Measurements from ENCODE around the gene REEP3. TPM values are rescaled to one million over a fixed set of nuclear protein-coding genes. Genes with fewer than 3 reads are reported as not detected.
"Not testable (repeated sequence)": the region's sequence is repeated elsewhere in the genome, so short reads cannot be mapped to it uniquely, and the experiment has no call there.

REEP3 gene
- total and polyA plus RNA-seq, 2 experiments from 2014 or later, result 44.2 to 49.2 TPM

DNA sequence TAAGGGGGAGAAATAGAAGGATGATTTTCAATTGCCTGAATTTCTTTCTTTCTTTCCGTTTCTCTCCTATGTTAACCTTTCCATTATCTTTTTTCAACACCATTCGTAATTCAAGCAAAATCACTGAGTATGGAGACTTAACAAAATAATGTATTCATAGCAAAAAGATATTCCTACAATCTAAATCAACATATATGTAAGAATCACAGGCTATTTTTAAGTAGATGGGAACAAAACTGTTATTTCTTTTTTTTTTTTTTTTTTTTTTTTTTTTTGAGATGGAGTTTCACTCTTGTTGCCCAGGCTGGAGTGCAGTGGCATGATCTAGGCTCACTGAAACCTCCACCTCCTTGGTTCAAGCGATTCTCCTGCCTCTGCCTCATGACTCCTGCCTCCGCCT is 28.2 kb upstream of the REEP3 start:
- DNase-seq (ENCODE audit: low read depth in 1 of 2, low spot score in 1 of 2), result no peak
- TF ChIP-seq, protein P1, sequence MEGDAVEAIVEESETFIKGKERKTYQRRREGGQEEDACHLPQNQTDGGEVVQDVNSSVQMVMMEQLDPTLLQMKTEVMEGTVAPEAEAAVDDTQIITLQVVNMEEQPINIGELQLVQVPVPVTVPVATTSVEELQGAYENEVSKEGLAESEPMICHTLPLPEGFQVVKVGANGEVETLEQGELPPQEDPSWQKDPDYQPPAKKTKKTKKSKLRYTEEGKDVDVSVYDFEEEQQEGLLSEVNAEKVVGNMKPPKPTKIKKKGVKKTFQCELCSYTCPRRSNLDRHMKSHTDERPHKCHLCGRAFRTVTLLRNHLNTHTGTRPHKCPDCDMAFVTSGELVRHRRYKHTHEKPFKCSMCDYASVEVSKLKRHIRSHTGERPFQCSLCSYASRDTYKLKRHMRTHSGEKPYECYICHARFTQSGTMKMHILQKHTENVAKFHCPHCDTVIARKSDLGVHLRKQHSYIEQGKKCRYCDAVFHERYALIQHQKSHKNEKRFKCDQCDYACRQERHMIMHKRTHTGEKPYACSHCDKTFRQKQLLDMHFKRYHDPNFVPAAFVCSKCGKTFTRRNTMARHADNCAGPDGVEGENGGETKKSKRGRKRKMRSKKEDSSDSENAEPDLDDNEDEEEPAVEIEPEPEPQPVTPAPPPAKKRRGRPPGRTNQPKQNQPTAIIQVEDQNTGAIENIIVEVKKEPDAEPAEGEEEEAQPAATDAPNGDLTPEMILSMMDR (IDR thresholded peaks at IDR 0.05; ENCODE audit: low read depth, low read length), result no peak
- Histone ChIP-seq H3K36me3 (no peaks in the 10 kb centered on the region), H3K9me3 (ENCODE audit: low read depth) (no peaks in the 10 kb centered on the region), H3K4me3 (no peak overlapping the region), H3K27ac (no peak overlapping the region), H3K27me3 (no peaks in the 10 kb centered on the region), H3K4me1 (ENCODE audit: low read depth) (peaks cover 10% of the 10 kb centered on the region)

DNA sequence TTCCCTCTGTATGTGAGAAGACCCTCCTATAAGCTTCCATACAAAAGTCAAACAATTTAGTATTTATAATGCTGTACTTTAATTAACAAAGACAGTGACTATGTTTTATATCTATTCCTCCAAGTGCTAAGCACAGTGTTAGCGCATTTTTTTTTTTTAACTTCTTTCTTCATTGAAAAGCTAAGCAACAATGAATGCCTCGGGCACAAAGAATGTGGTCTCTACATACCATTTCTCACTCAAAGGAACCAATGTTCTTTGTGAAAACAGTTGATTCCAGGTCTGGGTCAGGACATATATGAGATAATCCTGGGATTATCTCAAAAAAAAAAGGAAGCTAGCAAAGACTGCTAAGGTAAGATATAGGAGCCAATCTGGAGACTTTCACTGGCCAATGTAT is 26.2 kb upstream of the REEP3 start:
- H3K4me1 ChIP-seq (ENCODE audit: low read depth), result peaks cover 10% of the 10 kb centered on the region
- DNase-seq (ENCODE audit: low read depth in 1 of 2, low spot score in 1 of 2), result no peak
- no peak overlapping the region for H3K27ac ChIP-seq
- TF ChIP-seq, protein P1 (IDR thresholded peaks at IDR 0.05; ENCODE audit: low read depth, low read length), result no peak
- no peaks in the 10 kb centered on the region for H3K27me3 ChIP-seq
- H3K36me3 ChIP-seq, result no peaks in the 10 kb centered on the region
- no peaks in the 10 kb centered on the region for H3K9me3 ChIP-seq (ENCODE audit: low read depth)
- no peak overlapping the region for H3K4me3 ChIP-seq

DNA sequence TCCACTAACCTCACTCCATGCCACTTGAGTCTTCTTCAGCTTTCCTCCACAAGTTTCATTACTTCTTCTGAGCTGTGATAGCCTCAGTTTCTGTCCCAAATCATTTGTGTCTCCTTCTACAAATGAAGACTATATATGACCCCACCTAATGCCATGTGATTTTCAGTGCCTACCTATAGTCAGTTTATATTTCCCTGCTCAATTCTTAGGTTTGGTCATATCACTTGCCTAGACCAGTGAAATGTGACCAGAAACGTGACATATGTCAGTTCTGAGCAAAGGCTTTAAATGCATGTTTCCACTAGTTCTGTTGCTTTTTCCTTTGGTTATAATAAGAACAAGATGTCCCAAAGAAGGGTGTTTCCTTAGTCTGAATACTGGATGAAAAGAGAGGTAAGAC is 24.6 kb upstream of the REEP3 start:
- DNase-seq (ENCODE audit: low read depth in 1 of 2, low spot score in 1 of 2), result no peak
- H3K4me1 ChIP-seq (ENCODE audit: low read depth), result peaks cover 7% of the 10 kb centered on the region
- no peak overlapping the region for H3K27ac ChIP-seq
- TF ChIP-seq, protein P1 (IDR thresholded peaks at IDR 0.05; ENCODE audit: low read depth, low read length), result no peak
- no peak overlapping the region for H3K4me3 ChIP-seq
- no peaks in the 10 kb centered on the region for H3K27me3 ChIP-seq
- no peaks in the 10 kb centered on the region for H3K9me3 ChIP-seq (ENCODE audit: low read depth)
- no peaks in the 10 kb centered on the region for H3K36me3 ChIP-seq

DNA sequence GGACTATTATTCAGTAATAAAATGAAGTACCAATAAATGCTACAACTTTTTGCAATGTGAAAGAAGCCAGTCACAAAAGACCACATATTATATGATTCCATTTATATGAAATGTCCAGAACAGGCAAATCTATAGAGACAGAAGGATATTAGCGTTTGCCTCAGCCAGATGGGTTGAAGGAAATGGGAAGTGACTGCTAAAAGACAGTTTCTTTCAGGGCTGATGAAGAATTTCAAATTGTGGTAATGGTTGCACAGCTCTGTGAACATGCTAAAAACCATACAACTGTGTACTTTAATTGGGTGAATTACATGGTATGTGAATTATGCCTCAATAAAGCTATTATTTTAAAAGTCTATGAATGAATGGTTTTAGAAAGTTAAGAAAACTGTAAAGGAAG is 23.9 kb upstream of the REEP3 start:
- H3K9me3 ChIP-seq (ENCODE audit: low read depth), result no peaks in the 10 kb centered on the region
- H3K27me3 ChIP-seq, result no peaks in the 10 kb centered on the region
- no peaks in the 10 kb centered on the region for H3K36me3 ChIP-seq
- no peak overlapping the region for H3K27ac ChIP-seq
- H3K4me3 ChIP-seq, result no peak overlapping the region
- H3K4me1 ChIP-seq (ENCODE audit: low read depth), result no peaks in the 10 kb centered on the region
- TF ChIP-seq, protein P1 (IDR thresholded peaks at IDR 0.05; ENCODE audit: low read depth, low read length), result no peak
- no peak for DNase-seq (ENCODE audit: low read depth in 1 of 2, low spot score in 1 of 2)

DNA sequence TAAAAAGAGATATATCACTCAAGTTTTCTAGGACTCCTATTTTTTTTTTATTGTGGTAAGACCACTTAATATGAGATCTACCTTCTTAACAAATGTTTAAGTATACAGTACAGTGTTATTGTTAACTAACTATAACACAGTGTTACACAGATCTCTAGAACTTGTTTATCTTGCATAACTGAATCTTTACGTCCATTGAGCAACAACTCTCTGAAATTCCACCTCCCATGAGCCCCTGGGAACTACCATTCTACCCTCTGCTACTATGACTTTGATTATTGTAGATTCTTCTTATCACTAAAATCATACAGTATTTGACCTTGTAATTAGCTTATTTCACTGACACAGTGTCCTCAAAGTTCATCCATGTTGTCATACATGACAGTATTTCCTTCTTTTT is 22.5 kb upstream of the REEP3 start:
- H3K27me3 ChIP-seq, result no peaks in the 10 kb centered on the region
- H3K9me3 ChIP-seq (ENCODE audit: low read depth), result no peaks in the 10 kb centered on the region
- H3K36me3 ChIP-seq, result no peaks in the 10 kb centered on the region
- TF ChIP-seq, protein P1 (IDR thresholded peaks at IDR 0.05; ENCODE audit: low read depth, low read length), result no peak
- H3K4me3 ChIP-seq, result no peak overlapping the region
- H3K27ac ChIP-seq, result no peak overlapping the region
- no peaks in the 10 kb centered on the region for H3K4me1 ChIP-seq (ENCODE audit: low read depth)
- DNase-seq (ENCODE audit: low read depth in 1 of 2, low spot score in 1 of 2), result peak in 1 of 2 donors; percentile 19

DNA sequence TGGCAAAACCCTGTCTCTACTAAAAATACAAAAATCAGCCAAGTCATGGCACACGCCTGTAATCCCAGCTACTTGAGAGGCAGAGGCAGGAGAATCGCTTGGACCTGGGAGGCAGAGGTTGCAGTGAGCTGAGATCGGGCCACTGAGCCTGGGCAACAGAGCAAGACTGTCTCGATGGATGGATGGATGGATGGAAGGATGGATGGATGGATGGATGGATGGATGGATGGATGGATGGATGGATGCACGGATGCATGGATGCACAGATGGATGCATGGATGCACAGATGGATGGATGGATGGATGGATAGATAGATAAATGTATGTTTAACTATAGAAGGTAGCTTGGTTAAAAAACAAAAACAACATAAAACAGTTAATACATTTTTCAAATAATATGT is 20.6 kb upstream of the REEP3 start:
- H3K27ac ChIP-seq; H3K27me3 ChIP-seq; DNase-seq (ENCODE audit: low read depth in 1 of 2, low spot score in 1 of 2); H3K4me3 ChIP-seq; H3K9me3 ChIP-seq (ENCODE audit: low read depth); H3K36me3 ChIP-seq: not testable (repeated sequence)
- H3K4me1 ChIP-seq (ENCODE audit: low read depth), result peaks cover 14% of the 10 kb centered on the region
